HFFc6 (cell line): Measurements from ENCODE around the gene DUSP11. TPM values are rescaled to one million over a fixed set of nuclear protein-coding genes. Genes with fewer than 3 reads are reported as not detected.
A peak's percentile ranks its signal among the peaks of the same experiment; 100 is the strongest.
"Not testable (repeated sequence)": the region's sequence is repeated elsewhere in the genome, so short reads cannot be mapped to it uniquely, and the experiment has no call there.

ENCODE experiments used
- DNase-seq: peaks from one replicate; pipeline ENCODE4 v3.0.0-alpha.2; 2018
- H3K27ac Mint-ChIP-seq: 2 replicates; pipeline ENCODE4 v1.8.0; 2020; ENCODE audit warnings: mild to moderate bottlenecking, mixed read lengths
- H3K27me3 Mint-ChIP-seq: 2 replicates; pipeline ENCODE4 v1.8.0; 2021; ENCODE audit warnings: mild to moderate bottlenecking, moderate library complexity, mixed read lengths; ENCODE audit not compliant: insufficient read depth
- H3K36me3 Mint-ChIP-seq: 2 replicates; pipeline ENCODE4 v1.8.0; 2021; ENCODE audit warnings: low read depth, mixed read lengths
- H3K4me1 Mint-ChIP-seq: 2 replicates; pipeline ENCODE4 v1.8.0; 2020; ENCODE audit warnings: low read depth, mixed read lengths
- H3K4me3 Mint-ChIP-seq: 2 replicates; pipeline ENCODE4 v1.8.0; 2020; ENCODE audit warnings: mild to moderate bottlenecking, moderate library complexity, mixed read lengths
- H3K9me3 Mint-ChIP-seq: 2 replicates; pipeline ENCODE4 v1.8.0; 2020; ENCODE audit warnings: mild to moderate bottlenecking, mixed read lengths
- CTCF ChIP-seq: fragments of 200-600 bp; sonication (generic); IDR thresholded peaks from 2 replicates; pipeline ENCODE4 v1.5.0; 2021; ENCODE audit warnings: antibody characterized with exemption, mild to moderate bottlenecking
- total RNA-seq, 6 experiments: library from RNA; stranded (reverse); fragmentation: NEBNext Ultra II Directional; extraction: Animal tissue kit (Norgen Biotek cat#: 25700); gene quantifications; 2 replicates in 1 of 6; 3 replicates in 5 of 6; pipeline ENCODE4 v1.2.3, GENCODE V29; 2021

The DUSP11 gene
- total RNA-seq, 6 experiments from 2014 or later: 21.6 to 24.2 (median 23.1) TPM

GRCh38 chr2:73780237-73780582 is 307 bp upstream of the DUSP11 start:
- Mint-ChIP-seq H3K27me3 (0 out of 2 replicates have a peak, but pooled peaks cover 2% of the 10 kb centered on the region), H3K4me3 (peak overlapping the region; percentile 100), H3K36me3 (peaks cover 34% of the 10 kb centered on the region), H3K27ac (no peak overlapping the region), H3K4me1 (peaks cover 35% of the 10 kb centered on the region), H3K9me3 (no peaks in the 10 kb centered on the region)
- peak; percentile 61 for TF ChIP-seq CTCF
- DNase-seq: no peak

GRCh38 chr2:73778867-73779466 is 936 bp downstream of the DUSP11 start:
- H3K27ac Mint-ChIP-seq: peak overlapping the region; percentile 98
- DNase-seq: not testable (repeated sequence)

GRCh38 chr2:73776869-73777519 is 2.9 kb downstream of the DUSP11 start:
- peaks cover under 1% of the 10 kb centered on the region; the same call in 1 of the 2 replicates for H3K27me3 Mint-ChIP-seq
- H3K36me3 Mint-ChIP-seq: peaks cover 47% of the 10 kb centered on the region
- H3K4me1 Mint-ChIP-seq: peaks cover 28% of the 10 kb centered on the region
- peak overlapping the region; percentile 66; the same call in 1 of the 2 replicates for H3K4me3 Mint-ChIP-seq
- no peak for TF ChIP-seq CTCF
- H3K9me3 Mint-ChIP-seq: no peaks in the 10 kb centered on the region
- peak; percentile 30 for DNase-seq
- H3K27ac Mint-ChIP-seq: peak overlapping the region; percentile 79

More at GRCh38 chr2:73778867-73779466, 936 bp downstream of the DUSP11 start:
- not testable (repeated sequence) for H3K27me3 Mint-ChIP-seq, H3K9me3 Mint-ChIP-seq
- H3K4me1 Mint-ChIP-seq: peaks cover 35% of the 10 kb centered on the region
- H3K36me3 Mint-ChIP-seq: peaks cover 43% of the 10 kb centered on the region
- peak overlapping the region; percentile 100 for H3K4me3 Mint-ChIP-seq

- Mint-ChIP-seq H3K9me3 (no peaks in the 10 kb centered on the region), H3K4me1 (peaks cover 28% of the 10 kb centered on the region), H3K27ac (no peak overlapping the region), H3K4me3 (no peak overlapping the region), H3K36me3 (peaks cover 49% of the 10 kb centered on the region), H3K27me3 (peaks cover 3% of the 10 kb centered on the region; the same call in 1 of the 2 replicates)
- TF ChIP-seq CTCF: no peak
- DNase-seq: no peak
Observed at GRCh38 chr2:73776381-73776780, 3.5 kb downstream of the DUSP11 start.

- peaks cover 3% of the 10 kb centered on the region for H3K27me3 Mint-ChIP-seq
- peaks cover 53% of the 10 kb centered on the region for H3K36me3 Mint-ChIP-seq
- no peak for TF ChIP-seq CTCF
- no peak overlapping the region for H3K27ac Mint-ChIP-seq
- peaks cover 15% of the 10 kb centered on the region for H3K4me1 Mint-ChIP-seq
- H3K9me3 Mint-ChIP-seq: no peaks in the 10 kb centered on the region
- no peak overlapping the region for H3K4me3 Mint-ChIP-seq
- no peak for DNase-seq
Observed at GRCh38 chr2:73772819-73773218, 7.1 kb downstream of the DUSP11 start.

- Mint-ChIP-seq H3K4me1 (no peaks in the 10 kb centered on the region), H3K9me3 (no peaks in the 10 kb centered on the region), H3K36me3 (peaks cover 48% of the 10 kb centered on the region), H3K4me3 (no peak overlapping the region), H3K27me3 (peaks cover 3% of the 10 kb centered on the region), H3K27ac (no peak overlapping the region; the same call in 1 of the 2 replicates)
- TF ChIP-seq CTCF: no peak
- no peak for DNase-seq
Observed at GRCh38 chr2:73770725-73771124, 9.2 kb downstream of the DUSP11 start.
